Heart right ventricle (tissue), 16 donors: Measurements from ENCODE around the gene MB21D2. TPM values are rescaled to one million over a fixed set of nuclear protein-coding genes. Genes with fewer than 3 reads are reported as not detected.

ENCODE experiments used
- ATAC-seq, 8 donors: fragments of 200-7000 bp; cut with Tn5 transposase; one replicate each; pipeline ENCODE4 v1.9.1; 2020; ENCODE audit warnings: mild to moderate bottlenecking in 8 of 8, moderate library complexity in 8 of 8, moderate number of reproducible peaks in 1 of 8
- DNase-seq, 2 donors: peaks; one replicate each; pipeline ENCODE4 v3.0.0-alpha.2; 2020
- H3K27ac ChIP-seq, 10 donors: fragments of 200-600 bp; sonication (generic) in 2 of 10; one replicate each; pipeline versions ENCODE4 v1.5.0 to v1.8.0; 2020 to 2022; ENCODE audit warnings: mild to moderate bottlenecking in 3 of 10
- H3K27me3 ChIP-seq, 7 donors: fragments of 200-600 bp; one replicate each; pipeline ENCODE4 v1.8.0; 2021 to 2022; ENCODE audit warnings: mild to moderate bottlenecking in 2 of 7
- H3K36me3 ChIP-seq, 9 donors: fragments of 200-600 bp; sonication (generic) in 1 of 9; one replicate each; pipeline versions ENCODE4 v1.5.0 to v1.8.0; 2020 to 2022; ENCODE audit warnings: mild to moderate bottlenecking in 2 of 9
- H3K4me1 ChIP-seq, 9 donors: fragments of 200-600 bp; sonication (generic) in 1 of 9; one replicate each; pipeline versions ENCODE4 v1.5.0 to v1.8.0; 2020 to 2022; ENCODE audit warnings: mild to moderate bottlenecking in 4 of 9
- H3K4me3 ChIP-seq, 10 donors: fragments of 200-600 bp; sonication (generic) in 2 of 10; one replicate each; pipeline versions ENCODE4 v1.5.0 to v1.8.0; 2020 to 2022; ENCODE audit warnings: mild to moderate bottlenecking in 7 of 10, moderate library complexity in 2 of 10
- H3K9me3 ChIP-seq, 11 donors: fragments of 200-600 bp in 10 of 11; sonication (generic) in 2 of 11; one replicate each; pipeline versions ENCODE4 v1.5.0 to v1.8.0; 2013 to 2022; ENCODE audit warnings: mild to moderate bottlenecking in 2 of 11, control low read depth in 1 of 11, moderate library complexity in 1 of 11
- WGBS, 2 donors: extraction: QIAGEN DNeasy Blood & Tissue Kit; methylation state at CpG; one replicate each; pipeline ENCODE4 v1.1.7; 2013; ENCODE audit warnings: inconsistent platforms in 1 of 2; 5-methylcytosine and 5-hydroxymethylcytosine counted together
- intact Hi-C, 10 donors: fragments of 100-400 bp; cut with DNase I; formaldehyde crosslinking; loops; one replicate each; pipeline versions ENCODE4 v1.11.1 to v1.14.2; 2022
- polyA plus RNA-seq, 2 donors: library from polyadenylated mRNA; stranded (reverse); fragments of 200-250 nt; gene quantifications; one replicate each; pipeline ENCODE4 v1.2.3, GENCODE V29; 2013
- total RNA-seq, 10 donors: library from RNA; stranded (reverse); fragmentation: NEBNext Ultra II Directional in 3 of 10; extraction: Animal tissue kit (Norgen Biotek cat#: 25700) in 3 of 10; gene quantifications; one replicate each; pipeline versions ENCODE4 v1.2.1 to v1.2.4, GENCODE V29; 2021 to 2023
- TF ChIP-seq, protein P1 (sequence below), 9 donors: fragments of 200-600 bp; sonication (generic) in 2 of 9; IDR thresholded peaks; one replicate each; pipeline versions ENCODE4 v1.5.0 to v1.8.0; 2021 to 2022; ENCODE audit warnings: antibody characterized with exemption in 9 of 9, mild to moderate bottlenecking in 5 of 9, moderate library complexity in 1 of 9
- donor health status: Arrhythmogenic right ventricular cardiomyopathy.
- donor health status: ischemic (EF 13 %, LVEDD 7.1; RV severe dilation, severe dysfunction).
- donor health status: healthy with polysubstance abuse.
- donor health status: DM: no; HTN: yes; CAD: no.
- donor health status: DM: no; HTN: no; CAD: no.
- donor health status: ischemic (EF 25% LVEDD 6.9; RV normal size, moderate dysfunction).
- donor health status: ischemic (EF 25% LVEDD 5.7; RV mildly dilated, moderate dysfunction).
- donor health status: healthy.
- donor health status: DM: yes; HTN: yes; CAD: no.
- donor health status: Ischemic cardiomyopathy.
- donor health status: ischemic (EF 35%, LVEDD 5.7; RV mildly dilated, moderate dysfunction).
- donor health status: nonischemic (EF 11% LVEDD 7.7; RV severe dilation, severe dysfunction).
- donor health status: DM: yes; HTN: yes; CAD: no.
- donor health status: PGD.
- donor health status: ischemic (EF 29% LVEDD 5.4; RV normal size, mild dysfunction).
- donor health status: nonischemic (EF 23%, LVEDD 6.1; RV moderate dilation, normal function).

Gene MB21D2
- total and polyA plus RNA-seq, 12 donors, result 0.80 to 4.4 (median 2.8) TPM

GRCh38 chr3:192889679-192890078, 28.0 kb downstream of the MB21D2 start:
- Histone ChIP-seq H3K9me3 (no peaks in the 10 kb centered on the region), H3K4me3 (no peak overlapping the region), H3K27ac (peak overlapping the region in 4 of 10 donors; percentile 0 to 33 (median 8)), H3K4me1 (peaks cover 0 to 49% (median 27%) of the 10 kb centered on the region in 9 donors), H3K27me3 (no peaks in the 10 kb centered on the region), H3K36me3 (no peaks in the 10 kb centered on the region)
- TF ChIP-seq, protein P1, sequence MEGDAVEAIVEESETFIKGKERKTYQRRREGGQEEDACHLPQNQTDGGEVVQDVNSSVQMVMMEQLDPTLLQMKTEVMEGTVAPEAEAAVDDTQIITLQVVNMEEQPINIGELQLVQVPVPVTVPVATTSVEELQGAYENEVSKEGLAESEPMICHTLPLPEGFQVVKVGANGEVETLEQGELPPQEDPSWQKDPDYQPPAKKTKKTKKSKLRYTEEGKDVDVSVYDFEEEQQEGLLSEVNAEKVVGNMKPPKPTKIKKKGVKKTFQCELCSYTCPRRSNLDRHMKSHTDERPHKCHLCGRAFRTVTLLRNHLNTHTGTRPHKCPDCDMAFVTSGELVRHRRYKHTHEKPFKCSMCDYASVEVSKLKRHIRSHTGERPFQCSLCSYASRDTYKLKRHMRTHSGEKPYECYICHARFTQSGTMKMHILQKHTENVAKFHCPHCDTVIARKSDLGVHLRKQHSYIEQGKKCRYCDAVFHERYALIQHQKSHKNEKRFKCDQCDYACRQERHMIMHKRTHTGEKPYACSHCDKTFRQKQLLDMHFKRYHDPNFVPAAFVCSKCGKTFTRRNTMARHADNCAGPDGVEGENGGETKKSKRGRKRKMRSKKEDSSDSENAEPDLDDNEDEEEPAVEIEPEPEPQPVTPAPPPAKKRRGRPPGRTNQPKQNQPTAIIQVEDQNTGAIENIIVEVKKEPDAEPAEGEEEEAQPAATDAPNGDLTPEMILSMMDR (IDR thresholded peaks at IDR 0.05), result no peak
- peak in 1 of 8 donors; percentile 21 for ATAC-seq
- DNase-seq, result no peak
- WGBS, 2 donors, result 32 to 34% methylated on average over 3 of the region's 3 CpGs
- intact Hi-C loops, result loop anchor here in 1 of 10 donors (2.0 kb wide), 1 partner anchor 27 kb away; the partner anchor contains the start of gene MB21D2

DNA sequence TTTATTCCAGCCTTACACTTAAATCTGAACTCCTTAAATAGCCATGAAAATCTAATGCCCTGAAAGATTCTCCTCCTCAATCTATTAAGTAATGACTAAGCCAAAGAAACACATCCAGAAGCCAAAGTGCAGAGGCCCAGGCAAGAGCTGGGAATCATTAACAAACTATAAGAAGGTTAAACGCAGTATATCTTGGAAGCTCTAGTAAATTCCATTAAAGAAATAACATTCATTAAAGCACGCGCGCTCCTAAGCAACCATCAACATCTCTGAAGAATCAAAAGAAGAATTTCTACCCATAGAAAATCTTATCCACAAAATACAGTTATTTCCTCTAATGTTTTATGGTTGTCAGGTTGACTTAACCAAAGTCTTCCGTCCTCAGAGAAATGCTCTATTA, 29.5 kb downstream of the MB21D2 start:
- no peaks in the 10 kb centered on the region for H3K36me3 ChIP-seq
- peaks cover 0 to 45% (median 27%) of the 10 kb centered on the region in 9 donors for H3K4me1 ChIP-seq
- no peak overlapping the region for H3K4me3 ChIP-seq
- no peak for DNase-seq
- ATAC-seq, result no peak
- WGBS, 2 donors, result 91 to 93% methylated on average over 5 of the region's 5 CpGs
- no peak overlapping the region for H3K27ac ChIP-seq
- intact Hi-C loops, result no loop called here
- no peaks in the 10 kb centered on the region for H3K27me3 ChIP-seq
- TF ChIP-seq, protein P1 (IDR thresholded peaks at IDR 0.05), result no peak
- H3K9me3 ChIP-seq, result no peaks in the 10 kb centered on the region

DNA sequence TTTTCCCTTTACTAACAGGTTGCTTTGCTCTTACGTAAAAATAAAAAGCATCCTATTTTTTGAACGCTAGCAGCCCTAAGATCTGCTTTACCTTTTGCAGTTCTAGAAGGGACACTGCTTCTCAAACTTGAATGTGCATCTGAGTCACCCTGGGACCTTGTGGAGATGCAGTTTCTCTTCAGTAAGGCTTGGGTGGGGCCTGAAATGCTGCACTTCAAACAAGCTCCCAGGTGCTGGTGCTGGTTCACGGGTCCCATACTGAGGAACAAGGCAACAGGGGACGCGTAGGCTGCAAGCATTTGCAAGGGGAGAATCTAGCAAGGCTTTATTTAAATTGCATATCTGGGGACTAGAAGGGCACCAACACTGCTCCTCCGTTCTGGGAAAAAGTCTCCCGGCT, 30.0 kb downstream of the MB21D2 start:
- no peaks in the 10 kb centered on the region for H3K9me3 ChIP-seq
- no peak overlapping the region for H3K27ac ChIP-seq
- ATAC-seq, result no peak
- intact Hi-C loops, result no loop called here
- 94 to 98% methylated on average over 7 of the region's 7 CpGs for WGBS, 2 donors
- no peak for DNase-seq
- H3K36me3 ChIP-seq, result no peaks in the 10 kb centered on the region
- TF ChIP-seq, protein P1 (IDR thresholded peaks at IDR 0.05), result no peak
- no peak overlapping the region for H3K4me3 ChIP-seq
- peaks cover 0 to 42% (median 27%) of the 10 kb centered on the region in 9 donors for H3K4me1 ChIP-seq
- no peaks in the 10 kb centered on the region for H3K27me3 ChIP-seq

DNA sequence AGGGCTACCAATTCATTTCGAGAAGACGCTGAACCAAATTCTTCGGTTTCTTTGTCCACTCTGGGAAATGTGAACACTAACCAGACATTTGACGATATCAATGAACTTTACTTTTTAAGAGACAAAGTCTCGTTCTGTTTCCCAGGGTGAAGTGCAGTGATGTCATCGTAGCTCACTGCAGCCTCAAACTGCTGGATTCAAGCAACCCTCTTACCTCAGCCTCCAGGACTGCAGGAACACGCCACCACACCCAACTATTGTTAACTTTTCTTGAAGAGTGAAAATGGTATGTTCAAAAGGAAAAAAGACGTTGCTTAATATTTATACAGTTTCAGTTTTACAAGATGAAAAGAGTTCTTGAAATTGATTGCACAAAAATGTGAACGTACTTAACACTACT, 30.6 kb downstream of the MB21D2 start:
- 69 to 78% methylated on average over 9 of the region's 9 CpGs for WGBS, 2 donors
- H3K9me3 ChIP-seq, result no peaks in the 10 kb centered on the region
- H3K4me1 ChIP-seq, result peaks cover 0 to 41% (median 24%) of the 10 kb centered on the region in 9 donors
- peak in 5 of 8 donors; percentile 54 to 84 (median 72) for ATAC-seq
- intact Hi-C loops, result no loop called here
- peak overlapping the region in 1 of 10 donors; percentile 6 for H3K27ac ChIP-seq
- H3K4me3 ChIP-seq, result no peak overlapping the region
- DNase-seq, result no peak
- H3K36me3 ChIP-seq, result no peaks in the 10 kb centered on the region
- no peaks in the 10 kb centered on the region for H3K27me3 ChIP-seq
- TF ChIP-seq, protein P1 (IDR thresholded peaks at IDR 0.05), result no peak
